ENCODE results near the gene SMIM41.

The SMIM41 gene

DNA sequence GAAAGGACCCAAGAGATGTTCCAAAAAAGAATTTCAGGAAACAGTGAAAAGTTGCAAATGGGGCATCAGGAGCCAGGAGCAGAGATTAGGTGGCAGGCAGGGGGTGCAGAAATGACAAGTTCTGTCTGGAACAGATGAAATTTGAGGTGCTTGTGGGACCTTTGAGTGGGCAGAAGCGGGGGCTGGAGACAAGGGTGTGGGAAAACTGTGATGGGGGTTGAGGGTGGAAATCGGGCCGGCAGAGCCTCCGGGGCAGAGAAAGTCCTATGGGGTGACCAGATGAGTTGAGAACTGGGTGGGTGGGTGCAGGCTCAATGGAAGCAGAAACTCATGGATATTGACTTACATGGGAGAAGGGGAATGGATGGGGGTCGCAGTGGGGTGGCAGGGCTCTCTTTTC is 29.8 kb upstream of the SMIM41 start:
- intact Hi-C loops (cut with DNase I): no loop called here
- DNase-seq: no peak

DNA sequence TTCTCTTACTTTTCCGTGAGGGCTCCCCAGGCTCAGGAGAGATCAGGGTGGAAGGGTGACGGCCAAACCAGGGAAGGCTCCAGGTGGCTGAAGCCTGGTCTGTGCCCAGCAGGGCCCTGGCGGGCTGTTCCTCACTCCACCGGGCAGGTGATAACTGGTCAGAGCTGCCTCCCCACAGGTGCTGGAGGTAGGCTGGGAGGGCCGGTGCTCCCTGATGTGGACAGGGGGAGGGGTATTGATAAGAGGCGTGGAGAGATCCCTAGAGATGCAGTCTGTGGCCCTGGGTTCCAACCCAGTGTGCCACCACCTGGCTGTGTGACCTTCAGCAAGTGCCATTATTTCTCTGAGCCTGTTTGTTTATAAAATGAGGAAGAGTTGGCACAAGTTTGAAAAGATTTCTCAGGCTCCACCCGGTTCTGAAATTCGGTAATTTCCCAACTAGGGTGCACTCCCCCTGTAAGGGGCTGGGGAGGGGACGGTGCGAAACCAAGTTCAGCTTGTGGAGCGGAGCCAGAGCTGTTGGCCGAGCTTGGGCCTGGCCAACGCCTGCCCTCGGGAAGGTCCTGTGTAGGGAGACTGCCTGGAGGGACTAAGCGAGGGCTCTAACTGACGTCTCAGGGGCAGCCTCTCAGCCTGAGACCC is 29.3 kb upstream of the SMIM41 start:
- intact Hi-C loops (cut with DNase I): no loop called here
- DNase-seq: peak in 1 of 42 donors; percentile 42

DNA sequence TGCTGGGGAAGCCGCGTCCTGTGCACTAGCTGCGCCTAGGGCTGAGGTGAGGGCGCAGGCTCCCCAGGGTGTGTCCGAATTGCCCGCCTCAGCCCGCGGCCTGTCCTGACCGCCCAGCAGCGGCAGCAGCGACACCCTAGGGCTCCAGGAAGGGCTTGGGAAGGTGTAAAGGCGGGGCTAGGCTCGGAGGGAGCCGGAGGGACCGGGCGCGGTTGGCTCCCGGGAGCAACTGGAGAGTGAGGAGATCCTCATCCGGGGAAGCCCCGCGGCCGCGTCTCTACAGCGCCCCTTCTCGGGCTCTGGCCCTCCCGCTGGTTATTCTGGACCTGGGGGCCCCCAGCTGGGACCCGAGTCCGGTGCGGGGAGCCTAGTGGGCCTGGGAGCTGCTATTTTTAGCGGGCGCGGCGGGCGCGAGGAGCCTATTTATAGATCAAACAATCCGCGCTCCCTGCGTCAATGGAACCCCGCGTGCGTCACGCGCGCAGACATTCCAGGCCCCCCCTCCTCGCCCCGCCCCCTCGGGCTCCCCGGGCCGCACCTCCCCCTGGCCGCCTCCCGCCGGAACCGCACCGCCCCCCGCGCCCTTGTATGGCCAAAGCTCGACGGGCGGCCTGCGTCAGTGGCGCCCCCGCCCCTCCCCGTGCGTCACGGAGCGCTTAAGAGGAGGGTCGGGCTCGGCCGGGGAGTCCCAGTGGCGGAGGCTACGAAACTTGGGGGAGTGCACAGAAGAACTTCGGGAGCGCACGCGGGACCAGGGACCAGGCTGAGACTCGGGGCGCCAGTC is 28.6 kb upstream of the SMIM41 start, which contains the start of gene NR4A1:
TSS of gene NR4A1 (plus strand) at position 685 of the 784 bp plus-strand sequence. CDS start 2,887 bp downstream, outside the sequence.
- DNase-seq: peak; percentile 92 to 99 (median 98)
- intact Hi-C loops (cut with DNase I): no loop called here

DNA sequence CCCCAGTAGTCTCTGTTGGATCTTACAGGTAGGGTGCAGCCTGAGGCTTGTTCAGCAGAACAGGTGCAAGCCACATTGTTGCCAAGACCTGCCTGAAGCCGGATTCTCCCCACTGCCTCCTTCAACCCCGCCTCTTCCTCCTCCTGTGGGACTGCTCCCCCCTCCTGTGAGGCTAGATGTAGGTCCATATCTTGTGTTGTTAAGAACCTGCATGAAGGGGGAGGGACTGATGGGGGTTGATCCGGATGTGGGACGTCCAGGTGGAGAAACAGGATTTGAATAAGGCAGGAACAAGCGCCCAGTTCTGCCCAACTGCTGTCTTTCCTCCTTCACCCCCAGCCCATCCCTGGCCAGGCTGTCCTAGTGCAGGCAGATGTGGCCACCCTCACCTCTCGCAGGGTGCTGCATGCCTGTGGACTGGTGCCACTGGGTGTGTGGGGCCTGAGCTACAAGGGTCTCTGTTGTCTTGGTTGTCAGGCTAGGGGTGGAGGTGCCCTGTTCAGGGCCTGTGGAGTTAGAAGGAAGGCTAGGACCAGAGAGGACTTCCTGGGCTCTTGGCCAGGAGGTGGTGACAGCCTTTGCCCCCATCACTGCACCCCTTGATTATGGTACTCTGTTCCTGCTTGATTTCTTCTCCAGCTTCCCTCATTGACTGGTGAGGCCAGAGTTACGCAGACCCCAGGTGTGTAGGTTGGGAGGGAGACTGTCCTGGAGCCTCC is 26.9 kb upstream of the SMIM41 start:
- intact Hi-C loops (cut with DNase I): no loop called here
- peak in 1 of 42 donors; percentile 22 for DNase-seq

DNA sequence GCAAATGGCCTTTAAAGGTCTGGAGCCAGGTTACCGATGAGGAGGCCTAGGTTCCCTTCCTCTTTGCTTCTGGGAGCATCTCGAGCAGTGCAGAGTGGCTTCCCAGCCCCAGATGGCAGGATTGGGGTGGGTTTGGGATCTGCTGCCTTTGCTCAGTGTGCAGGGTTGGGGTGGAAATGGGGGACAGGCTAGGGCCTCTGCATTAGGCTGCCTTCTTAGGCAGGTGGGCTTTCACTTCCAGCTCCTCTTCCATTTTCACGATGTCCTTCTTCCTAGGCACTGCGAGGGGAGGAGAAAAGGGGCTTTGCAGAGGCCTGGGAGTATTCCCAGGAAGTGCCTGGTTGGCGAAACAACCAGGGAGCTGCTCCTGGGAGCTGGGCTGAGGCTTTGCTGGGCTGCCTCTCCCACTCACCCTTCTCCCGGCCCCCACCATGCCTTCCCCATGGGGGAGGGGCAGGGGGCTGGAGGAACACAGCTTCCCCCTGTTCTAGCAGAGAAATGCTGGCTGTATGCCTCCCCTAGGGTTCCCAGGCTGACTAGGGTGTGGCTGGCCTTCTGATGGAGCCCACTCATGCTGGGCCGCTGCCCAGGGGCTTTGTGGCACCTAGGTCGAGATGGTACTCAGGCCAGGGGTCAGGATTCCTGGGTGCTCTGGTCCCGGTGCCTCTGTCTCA is 25.8 kb upstream of the SMIM41 start:
- peak in 1 of 42 donors; percentile 22 for DNase-seq
- intact Hi-C loops (cut with DNase I): no loop called here

DNA sequence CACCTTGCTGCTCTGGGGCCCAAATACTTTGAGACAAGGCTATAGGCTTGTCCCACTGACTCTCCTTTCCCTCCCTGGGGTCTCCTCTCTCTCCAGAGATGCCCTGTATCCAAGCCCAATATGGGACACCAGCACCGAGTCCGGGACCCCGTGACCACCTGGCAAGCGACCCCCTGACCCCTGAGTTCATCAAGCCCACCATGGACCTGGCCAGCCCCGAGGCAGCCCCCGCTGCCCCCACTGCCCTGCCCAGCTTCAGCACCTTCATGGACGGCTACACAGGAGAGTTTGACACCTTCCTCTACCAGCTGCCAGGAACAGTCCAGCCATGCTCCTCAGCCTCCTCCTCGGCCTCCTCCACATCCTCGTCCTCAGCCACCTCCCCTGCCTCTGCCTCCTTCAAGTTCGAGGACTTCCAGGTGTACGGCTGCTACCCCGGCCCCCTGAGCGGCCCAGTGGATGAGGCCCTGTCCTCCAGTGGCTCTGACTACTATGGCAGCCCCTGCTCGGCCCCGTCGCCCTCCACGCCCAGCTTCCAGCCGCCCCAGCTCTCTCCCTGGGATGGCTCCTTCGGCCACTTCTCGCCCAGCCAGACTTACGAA is 25.2 kb upstream of the SMIM41 start:
- DNase-seq: no peak
- intact Hi-C loops (cut with DNase I): no loop called here

DNA sequence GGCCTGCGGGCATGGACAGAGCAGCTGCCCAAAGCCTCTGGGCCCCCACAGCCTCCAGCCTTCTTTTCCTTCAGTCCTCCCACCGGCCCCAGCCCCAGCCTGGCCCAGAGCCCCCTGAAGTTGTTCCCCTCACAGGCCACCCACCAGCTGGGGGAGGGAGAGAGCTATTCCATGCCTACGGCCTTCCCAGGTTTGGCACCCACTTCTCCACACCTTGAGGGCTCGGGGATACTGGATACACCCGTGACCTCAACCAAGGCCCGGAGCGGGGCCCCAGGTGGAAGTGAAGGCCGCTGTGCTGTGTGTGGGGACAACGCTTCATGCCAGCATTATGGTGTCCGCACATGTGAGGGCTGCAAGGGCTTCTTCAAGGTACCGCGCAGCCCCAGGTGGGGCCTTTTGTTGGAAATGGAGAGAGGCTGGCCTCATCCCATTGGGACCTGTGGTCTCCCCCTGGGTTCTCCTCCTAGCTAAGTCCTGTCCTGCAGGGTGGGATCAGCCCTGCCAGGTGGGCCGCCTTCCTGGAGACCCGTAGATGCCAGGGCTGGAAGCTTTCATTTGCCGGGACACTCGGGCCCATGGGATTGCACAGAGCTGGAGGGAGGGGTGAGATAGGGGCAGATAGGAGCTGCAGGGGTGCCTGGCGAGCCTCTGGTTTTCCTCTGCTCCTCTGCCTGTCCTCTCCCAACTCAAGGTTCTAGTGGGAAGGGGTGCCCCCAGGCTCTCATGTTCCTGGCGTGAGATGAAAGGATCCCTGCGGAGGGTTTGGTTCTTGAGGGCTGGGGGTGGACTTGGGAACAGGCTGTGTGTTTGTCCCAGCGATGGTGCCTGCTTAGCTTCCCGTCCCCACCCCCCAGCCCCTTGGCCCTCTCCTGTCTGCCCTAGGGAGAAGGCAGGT is 24.4 kb upstream of the SMIM41 start:
- intact Hi-C loops (cut with DNase I): no loop called here
- peak in 2 of 42 donors; percentile 33 to 44 for DNase-seq

DNA sequence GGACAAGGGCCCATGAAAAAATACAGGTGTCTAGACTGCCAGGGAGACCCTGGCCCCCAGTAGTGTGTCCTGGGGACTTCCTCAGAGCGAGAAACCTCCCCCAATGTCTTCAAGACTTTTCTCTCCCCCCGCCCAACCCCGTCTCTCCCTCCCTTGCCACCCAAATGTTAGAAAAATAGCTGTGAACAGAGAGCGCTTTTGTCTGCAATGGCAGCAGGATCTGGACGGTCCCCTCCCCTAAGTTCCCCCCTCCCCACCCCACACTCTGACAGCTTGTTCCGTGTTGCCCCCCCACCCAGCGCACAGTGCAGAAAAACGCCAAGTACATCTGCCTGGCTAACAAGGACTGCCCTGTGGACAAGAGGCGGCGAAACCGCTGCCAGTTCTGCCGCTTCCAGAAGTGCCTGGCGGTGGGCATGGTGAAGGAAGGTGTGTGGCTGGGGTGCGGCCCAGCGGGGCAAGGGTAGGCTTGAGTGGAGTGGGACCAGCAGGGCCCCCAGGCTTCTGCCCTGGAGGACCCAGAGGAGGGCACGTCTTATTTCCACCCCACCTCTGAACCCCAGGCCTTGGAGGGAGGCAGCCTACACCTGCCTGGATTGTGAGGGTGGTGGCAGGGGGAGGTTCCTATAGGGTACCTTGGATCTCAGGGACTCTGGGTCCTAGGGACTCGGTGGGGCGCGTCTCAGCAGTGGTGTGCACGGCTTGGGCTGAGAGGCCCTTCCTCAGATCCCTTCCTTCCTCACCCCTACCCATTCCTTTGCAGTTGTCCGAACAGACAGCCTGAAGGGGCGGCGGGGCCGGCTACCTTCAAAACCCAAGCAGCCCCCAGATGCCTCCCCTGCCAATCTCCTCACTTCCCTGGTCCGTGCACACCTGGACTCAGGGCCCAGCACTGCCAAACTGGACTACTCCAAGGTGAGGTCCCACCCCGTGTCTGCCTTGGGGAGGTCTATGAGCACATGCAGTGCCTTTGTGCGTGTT is 23.5 kb upstream of the SMIM41 start:
- DNase-seq: peak; percentile 64 to 92 (median 81)
- intact Hi-C loops (cut with DNase I): no loop called here

DNA sequence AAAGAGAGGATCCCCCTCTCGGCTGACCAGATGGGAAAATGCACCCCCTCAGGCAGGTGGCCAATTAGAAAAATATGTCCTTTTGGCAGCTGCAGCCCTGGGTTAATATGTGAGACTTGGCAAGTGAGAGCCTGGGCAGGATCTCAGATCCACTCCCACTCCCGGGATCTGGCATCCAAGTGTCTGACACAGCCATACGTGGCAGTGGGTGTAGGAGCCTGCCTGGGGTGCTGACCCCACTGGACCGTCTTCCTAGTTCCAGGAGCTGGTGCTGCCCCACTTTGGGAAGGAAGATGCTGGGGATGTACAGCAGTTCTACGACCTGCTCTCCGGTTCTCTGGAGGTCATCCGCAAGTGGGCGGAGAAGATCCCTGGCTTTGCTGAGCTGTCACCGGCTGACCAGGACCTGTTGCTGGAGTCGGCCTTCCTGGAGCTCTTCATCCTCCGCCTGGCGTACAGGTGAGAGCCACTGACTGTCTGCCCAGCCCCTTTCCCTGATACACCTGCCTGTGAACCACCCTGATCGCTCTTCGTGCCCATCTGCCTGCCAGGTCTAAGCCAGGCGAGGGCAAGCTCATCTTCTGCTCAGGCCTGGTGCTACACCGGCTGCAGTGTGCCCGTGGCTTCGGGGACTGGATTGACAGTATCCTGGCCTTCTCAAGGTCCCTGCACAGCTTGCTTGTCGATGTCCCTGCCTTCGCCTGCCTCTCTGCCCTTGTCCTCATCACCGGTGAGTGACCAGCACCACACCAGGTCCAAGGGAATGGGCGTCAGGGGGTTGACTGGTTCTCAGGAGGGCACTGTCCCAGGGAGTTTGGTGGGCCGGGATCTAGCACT is 22.5 kb upstream of the SMIM41 start:
- intact Hi-C loops (cut with DNase I): no loop called here
- peak in 1 of 42 donors; percentile 16 for DNase-seq

DNA sequence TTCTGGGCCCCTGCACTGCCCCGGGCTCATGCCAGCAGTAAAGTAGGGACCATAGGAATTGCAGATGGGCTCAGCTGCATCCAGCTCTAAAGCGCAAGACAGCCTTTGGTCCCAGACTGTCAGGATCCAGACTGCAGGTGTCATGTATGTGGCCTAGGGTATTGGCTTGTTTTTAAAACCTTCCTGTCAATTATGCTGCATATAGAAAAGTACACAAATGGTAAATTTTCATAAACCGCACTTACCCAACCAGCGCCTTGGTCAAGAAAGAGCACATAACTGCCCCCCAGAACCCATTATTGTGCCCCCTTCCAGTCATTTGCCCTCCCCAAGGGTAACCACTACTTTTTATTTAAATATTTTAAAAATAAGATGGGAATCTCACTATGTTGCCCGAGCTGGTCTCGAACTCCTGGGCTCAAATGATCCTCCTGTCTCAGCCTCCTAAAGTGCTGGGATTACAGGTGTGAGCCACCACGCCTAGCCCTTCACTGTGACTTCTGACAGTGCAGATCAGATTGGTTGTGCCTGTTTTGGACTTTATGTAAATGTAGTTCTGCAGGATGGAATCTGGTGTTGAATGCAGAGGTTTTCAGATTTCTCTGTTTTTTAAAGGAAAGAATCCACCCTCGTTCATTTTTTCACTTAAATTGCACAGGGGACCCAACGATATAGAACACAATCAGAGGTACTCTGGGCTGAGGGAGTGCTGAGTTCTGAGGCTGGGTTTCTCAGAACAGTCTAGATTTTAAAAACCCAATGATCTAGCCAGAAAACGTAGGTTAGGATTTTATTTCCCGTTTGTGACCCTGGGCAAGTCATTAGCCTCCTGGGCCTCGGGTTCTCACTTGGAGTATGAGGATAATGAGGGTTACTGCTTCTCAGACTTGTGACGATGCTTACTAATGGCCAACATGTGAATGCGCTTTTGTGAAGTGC is 21.6 kb upstream of the SMIM41 start:
- DNase-seq: no peak

DNA sequence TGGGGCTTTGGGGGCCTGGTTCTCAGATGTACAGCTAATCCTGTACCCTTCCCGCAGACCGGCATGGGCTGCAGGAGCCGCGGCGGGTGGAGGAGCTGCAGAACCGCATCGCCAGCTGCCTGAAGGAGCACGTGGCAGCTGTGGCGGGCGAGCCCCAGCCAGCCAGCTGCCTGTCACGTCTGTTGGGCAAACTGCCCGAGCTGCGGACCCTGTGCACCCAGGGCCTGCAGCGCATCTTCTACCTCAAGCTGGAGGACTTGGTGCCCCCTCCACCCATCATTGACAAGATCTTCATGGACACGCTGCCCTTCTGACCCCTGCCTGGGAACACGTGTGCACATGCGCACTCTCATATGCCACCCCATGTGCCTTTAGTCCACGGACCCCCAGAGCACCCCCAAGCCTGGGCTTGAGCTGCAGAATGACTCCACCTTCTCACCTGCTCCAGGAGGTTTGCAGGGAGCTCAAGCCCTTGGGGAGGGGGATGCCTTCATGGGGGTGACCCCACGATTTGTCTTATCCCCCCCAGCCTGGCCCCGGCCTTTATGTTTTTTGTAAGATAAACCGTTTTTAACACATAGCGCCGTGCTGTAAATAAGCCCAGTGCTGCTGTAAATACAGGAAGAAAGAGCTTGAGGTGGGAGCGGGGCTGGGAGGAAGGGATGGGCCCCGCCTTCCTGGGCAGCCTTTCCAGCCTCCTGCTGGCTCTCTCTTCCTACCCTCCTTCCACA is 20.7 kb upstream of the SMIM41 start:
- DNase-seq: peak in 38 of 42 donors; percentile 54 to 84 (median 71)
- intact Hi-C loops (cut with DNase I): no loop called here

More for the DNA sequence above, 21.6 kb upstream of the SMIM41 start:
- intact Hi-C loops (cut with DNase I): no loop called here

DNA sequence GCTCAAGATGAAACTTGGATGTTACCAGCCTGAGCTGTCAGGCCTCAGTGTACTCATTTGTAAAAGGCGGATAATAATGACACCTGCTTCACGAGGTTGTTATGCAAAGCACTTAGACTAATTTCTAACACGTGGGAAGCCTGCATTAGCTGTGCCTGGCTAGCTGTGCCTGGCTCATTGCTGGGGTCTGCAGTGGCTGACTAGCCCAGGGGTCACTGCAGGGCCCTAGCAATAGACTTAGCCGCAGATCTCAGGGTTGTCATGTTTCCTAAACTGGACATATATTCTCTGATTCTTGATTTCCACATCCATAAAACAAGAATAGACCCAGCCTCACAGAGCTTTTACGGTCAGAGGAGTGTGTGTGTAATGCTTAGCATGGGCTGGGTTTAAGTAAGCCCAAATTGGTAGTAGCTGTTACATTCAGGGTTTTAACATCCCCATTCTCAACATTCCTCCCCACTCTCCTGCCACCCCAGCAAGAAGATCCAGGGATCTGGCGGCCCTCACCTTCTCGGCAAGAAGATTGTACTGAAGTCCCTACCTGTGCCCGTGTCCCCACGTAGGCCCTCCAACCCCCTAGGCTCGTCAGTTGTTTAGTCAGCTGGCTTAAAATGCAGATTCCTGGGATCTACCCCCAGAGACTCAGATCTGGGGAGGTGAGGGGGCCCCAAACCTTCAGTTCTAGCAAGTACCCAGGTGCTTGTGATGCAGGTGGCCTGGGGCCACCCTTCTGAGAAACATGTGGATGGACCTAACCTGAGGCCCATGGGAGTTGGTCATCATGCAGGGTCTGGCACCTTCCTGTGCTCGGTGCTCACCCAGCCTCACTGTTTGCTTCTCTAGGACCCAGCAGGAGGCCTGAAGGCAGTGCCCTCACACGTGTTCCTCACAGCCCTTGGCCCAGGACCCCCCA is 19.7 kb upstream of the SMIM41 start:
- peak in 14 of 42 donors; percentile 39 to 74 (median 54) for DNase-seq
- intact Hi-C loops (cut with DNase I): no loop called here
